ENCODE results near the gene MOK.

Gene MOK

DNA sequence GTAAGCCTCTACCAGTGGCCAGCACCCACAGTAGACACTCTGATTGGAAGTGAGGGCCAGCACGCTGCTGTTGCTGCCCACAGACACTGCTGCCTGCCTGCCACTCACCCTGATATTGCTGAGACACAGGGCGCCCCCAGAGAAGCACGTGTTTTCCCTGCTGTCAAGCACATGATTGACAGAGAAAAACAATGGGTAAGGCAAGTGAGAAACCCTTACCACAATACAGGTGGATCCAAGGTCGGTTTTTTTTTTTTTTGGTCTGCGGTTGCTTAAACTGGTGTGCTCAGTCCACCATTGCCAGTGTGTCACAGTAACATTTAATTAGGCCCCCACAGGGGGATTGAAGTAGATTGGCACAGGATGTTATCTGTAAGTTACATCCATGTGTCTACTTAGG, 99.4 kb downstream of the MOK start:
- TF ChIP-seq CTCF (IDR thresholded peaks at IDR 0.05; ENCODE audit: insufficient read depth, low read length, poor library complexity, severe bottlenecking) (no peak), EZH2phosphoT487 (conservative IDR thresholded peaks at IDR 0.05; ENCODE audit: low read length) (no peak)
- H3K36me3 ChIP-seq (ENCODE audit: low read length) = no peaks in the 10 kb centered on the region
- no peak overlapping the region for H2AFZ ChIP-seq (ENCODE audit: low read depth, low read length, severe bottlenecking)
- no peak overlapping the region for H3K9ac ChIP-seq (ENCODE audit: low read length)
- no peaks in the 10 kb centered on the region for H3K27me3 ChIP-seq (ENCODE audit: low read length)
- no peaks in the 10 kb centered on the region for H3K9me2 ChIP-seq (replicated peaks; ENCODE audit: insufficient read depth, low read length)
- H3K4me2 ChIP-seq (ENCODE audit: low read depth, low read length, poor library complexity, severe bottlenecking) = no peak overlapping the region
- H4K20me1 ChIP-seq (ENCODE audit: low read depth, low read length) = no peaks in the 10 kb centered on the region
- no peak overlapping the region for H3K27ac ChIP-seq (ENCODE audit: low read depth, low read length)
- H3K79me2 ChIP-seq (ENCODE audit: insufficient read depth, low read length) = peaks cover 15% of the 10 kb centered on the region
- H3K9me3 ChIP-seq (ENCODE audit: insufficient read depth, low read length) = no peaks in the 10 kb centered on the region
- H3F3A ChIP-seq (ENCODE audit: insufficient read depth) = no peaks in the 10 kb centered on the region
- H3K4me3 ChIP-seq (ENCODE audit: insufficient read depth, low read length, poor library complexity, severe bottlenecking) = no peak overlapping the region

DNA sequence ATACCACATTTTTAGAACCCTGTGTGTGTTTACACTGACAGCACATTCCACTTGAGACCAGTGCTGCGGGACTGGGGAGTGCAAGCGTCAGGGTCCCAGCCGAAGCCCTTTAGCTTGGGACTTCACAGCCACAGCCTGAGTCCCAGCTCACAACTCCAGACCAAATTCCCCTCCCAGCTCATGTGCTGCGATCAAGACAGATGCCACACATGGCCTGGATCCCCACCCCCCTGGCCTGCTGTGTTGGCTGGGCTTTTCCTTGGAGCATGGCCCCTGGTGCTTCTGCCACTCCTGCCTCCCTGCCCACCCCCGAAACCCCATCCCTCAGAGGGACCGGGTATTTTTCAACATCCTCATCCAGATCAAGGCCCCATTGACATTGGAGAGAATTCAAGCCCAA, 101.6 kb downstream of the MOK start:
- no peak overlapping the region for H3K27ac ChIP-seq (ENCODE audit: low read depth, low read length)
- H4K20me1 ChIP-seq (ENCODE audit: low read depth, low read length) = no peaks in the 10 kb centered on the region
- H3K9me3 ChIP-seq (ENCODE audit: insufficient read depth, low read length) = no peaks in the 10 kb centered on the region
- H3K4me2 ChIP-seq (ENCODE audit: low read depth, low read length, poor library complexity, severe bottlenecking) = no peak overlapping the region
- no peak overlapping the region for H3K9ac ChIP-seq (ENCODE audit: low read length)
- H3K27me3 ChIP-seq (ENCODE audit: low read length) = no peaks in the 10 kb centered on the region
- H2AFZ ChIP-seq (ENCODE audit: low read depth, low read length, severe bottlenecking) = no peak overlapping the region
- no peaks in the 10 kb centered on the region for H3K36me3 ChIP-seq (ENCODE audit: low read length)
- H3K79me2 ChIP-seq (ENCODE audit: insufficient read depth, low read length) = peaks cover 15% of the 10 kb centered on the region
- H3K4me3 ChIP-seq (ENCODE audit: insufficient read depth, low read length, poor library complexity, severe bottlenecking) = no peak overlapping the region
- TF ChIP-seq EZH2phosphoT487 (conservative IDR thresholded peaks at IDR 0.05; ENCODE audit: low read length) (no peak), CTCF (IDR thresholded peaks at IDR 0.05; ENCODE audit: insufficient read depth, low read length, poor library complexity, severe bottlenecking) (no peak)
- no peaks in the 10 kb centered on the region for H3K9me2 ChIP-seq (replicated peaks; ENCODE audit: insufficient read depth, low read length)
- H3F3A ChIP-seq (ENCODE audit: insufficient read depth) = no peaks in the 10 kb centered on the region

DNA sequence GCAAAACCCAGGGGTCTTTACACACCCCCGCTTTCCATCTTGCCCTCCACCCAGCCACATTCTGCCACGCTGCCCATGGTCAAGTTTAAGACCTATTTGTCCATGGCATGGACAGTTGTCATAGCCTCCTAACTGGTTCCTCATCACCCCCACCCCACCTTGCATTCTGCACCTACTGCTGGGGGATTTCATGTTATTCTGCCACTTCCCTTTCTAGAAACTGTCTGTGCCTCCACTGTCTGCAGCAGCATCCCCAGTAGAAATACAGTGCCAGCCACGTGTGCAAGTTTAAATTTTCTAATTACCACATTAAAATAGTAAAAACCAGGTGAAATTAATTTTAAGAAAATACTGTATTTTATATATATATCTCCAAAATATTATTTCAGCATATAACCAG, 102.0 kb downstream of the MOK start:
- H3K27me3 ChIP-seq (ENCODE audit: low read length) = no peaks in the 10 kb centered on the region
- no peak overlapping the region for H3K27ac ChIP-seq (ENCODE audit: low read depth, low read length)
- no peaks in the 10 kb centered on the region for H3K9me2 ChIP-seq (replicated peaks; ENCODE audit: insufficient read depth, low read length)
- no peaks in the 10 kb centered on the region for H3K36me3 ChIP-seq (ENCODE audit: low read length)
- no peak overlapping the region for H2AFZ ChIP-seq (ENCODE audit: low read depth, low read length, severe bottlenecking)
- H3K4me3 ChIP-seq (ENCODE audit: insufficient read depth, low read length, poor library complexity, severe bottlenecking) = no peak overlapping the region
- TF ChIP-seq EZH2phosphoT487 (conservative IDR thresholded peaks at IDR 0.05; ENCODE audit: low read length) = no peak
- no peak for TF ChIP-seq CTCF (IDR thresholded peaks at IDR 0.05; ENCODE audit: insufficient read depth, low read length, poor library complexity, severe bottlenecking)
- no peak overlapping the region for H3K9ac ChIP-seq (ENCODE audit: low read length)
- H3F3A ChIP-seq (ENCODE audit: insufficient read depth) = no peaks in the 10 kb centered on the region
- H3K9me3 ChIP-seq (ENCODE audit: insufficient read depth, low read length) = no peaks in the 10 kb centered on the region
- H4K20me1 ChIP-seq (ENCODE audit: low read depth, low read length) = no peaks in the 10 kb centered on the region
- peaks cover 15% of the 10 kb centered on the region for H3K79me2 ChIP-seq (ENCODE audit: insufficient read depth, low read length)
- H3K4me2 ChIP-seq (ENCODE audit: low read depth, low read length, poor library complexity, severe bottlenecking) = no peak overlapping the region

DNA sequence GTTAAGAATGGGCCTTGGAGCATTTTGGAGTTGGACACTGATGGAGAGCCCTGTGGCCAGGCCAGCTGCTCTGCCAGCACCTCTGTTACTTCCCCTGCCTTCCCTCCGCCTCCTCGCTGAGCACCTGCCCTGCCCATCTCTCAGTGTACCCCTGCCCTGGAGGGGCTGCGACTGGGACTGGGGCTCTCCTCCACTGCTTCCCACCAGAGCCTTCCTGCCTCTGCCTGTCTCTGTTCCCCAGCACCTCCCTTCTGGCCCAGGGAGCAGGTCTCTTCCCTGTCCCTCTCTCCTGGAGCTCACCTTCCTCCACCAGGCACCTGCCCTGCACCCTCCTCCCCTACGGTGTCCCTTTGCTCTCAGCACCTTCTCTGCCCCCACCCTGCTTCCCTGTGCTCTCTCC, 103.2 kb downstream of the MOK start:
- H3K36me3 ChIP-seq (ENCODE audit: low read length) = no peaks in the 10 kb centered on the region
- H3F3A ChIP-seq (ENCODE audit: insufficient read depth) = no peaks in the 10 kb centered on the region
- TF ChIP-seq EZH2phosphoT487 (conservative IDR thresholded peaks at IDR 0.05; ENCODE audit: low read length) = no peak
- no peak for TF ChIP-seq CTCF (IDR thresholded peaks at IDR 0.05; ENCODE audit: insufficient read depth, low read length, poor library complexity, severe bottlenecking)
- H3K9me3 ChIP-seq (ENCODE audit: insufficient read depth, low read length) = no peaks in the 10 kb centered on the region
- peaks cover 15% of the 10 kb centered on the region for H3K79me2 ChIP-seq (ENCODE audit: insufficient read depth, low read length)
- no peaks in the 10 kb centered on the region for H3K27me3 ChIP-seq (ENCODE audit: low read length)
- H3K27ac ChIP-seq (ENCODE audit: low read depth, low read length) = no peak overlapping the region
- no peaks in the 10 kb centered on the region for H4K20me1 ChIP-seq (ENCODE audit: low read depth, low read length)
- H2AFZ ChIP-seq (ENCODE audit: low read depth, low read length, severe bottlenecking) = no peak overlapping the region
- no peak overlapping the region for H3K4me3 ChIP-seq (ENCODE audit: insufficient read depth, low read length, poor library complexity, severe bottlenecking)
- H3K4me2 ChIP-seq (ENCODE audit: low read depth, low read length, poor library complexity, severe bottlenecking) = no peak overlapping the region
- no peak overlapping the region for H3K9ac ChIP-seq (ENCODE audit: low read length)
- H3K9me2 ChIP-seq (replicated peaks; ENCODE audit: insufficient read depth, low read length) = no peaks in the 10 kb centered on the region

All from SU-DHL-6 (cell line).